GM18519 (cell line): ENCODE results near the gene ROBO2.

ENCODE experiments used
- ATAC-seq: cut with Tn5 transposase; IDR thresholded peaks from one replicate; pipeline ENCODE4 v1.9.1; 2021; ENCODE audit warnings: mild to moderate bottlenecking, moderate library complexity; ENCODE audit not compliant: unreplicated experiment, low FRiP score

ROBO2 gene

DNA sequence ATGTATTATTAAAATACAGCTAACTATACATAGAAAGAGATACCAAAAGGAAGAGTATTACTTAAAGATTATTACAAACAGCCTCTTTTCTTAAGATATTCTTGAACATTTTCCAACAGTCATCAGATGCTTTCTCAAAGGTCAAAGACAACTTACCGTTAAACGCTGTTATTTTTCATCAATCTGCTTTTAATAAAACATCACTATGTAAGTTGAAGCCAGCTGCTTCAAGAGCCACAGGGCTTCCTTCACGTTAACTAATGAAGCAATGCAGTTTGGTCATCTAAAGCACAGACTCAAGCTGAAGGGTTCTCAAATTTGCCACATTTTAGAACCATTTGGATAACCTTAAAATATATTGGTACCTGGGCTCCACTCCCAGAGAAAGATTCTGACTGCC, 578.8 kb downstream of the ROBO2 start:
- no peak for ATAC-seq

- no peak for ATAC-seq
These were observed 580.1 kb downstream of the ROBO2 start for GRCh38 chr3:77620009-77620408.

- ATAC-seq: no peak
These were observed 583.6 kb downstream of the ROBO2 start for GRCh38 chr3:77623500-77623899.

DNA sequence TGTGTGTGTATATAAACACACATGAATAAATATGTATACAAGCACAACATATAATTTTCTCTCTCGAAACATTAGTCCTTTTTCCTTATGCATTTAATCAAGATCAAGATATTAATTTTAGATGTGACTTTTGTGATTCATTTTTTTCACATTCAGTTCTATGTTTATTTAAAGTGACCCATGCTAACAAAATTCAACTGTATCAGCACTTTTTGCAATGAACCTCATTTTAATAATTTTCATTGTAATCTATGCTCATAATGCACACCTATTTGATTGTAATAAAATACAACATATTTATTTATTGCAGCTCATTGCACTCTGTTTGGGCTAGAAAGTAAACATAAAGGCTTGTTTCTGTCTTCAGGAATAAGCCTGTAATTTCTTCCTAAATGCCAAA, 586.3 kb downstream of the ROBO2 start:
- no peak for ATAC-seq

DNA sequence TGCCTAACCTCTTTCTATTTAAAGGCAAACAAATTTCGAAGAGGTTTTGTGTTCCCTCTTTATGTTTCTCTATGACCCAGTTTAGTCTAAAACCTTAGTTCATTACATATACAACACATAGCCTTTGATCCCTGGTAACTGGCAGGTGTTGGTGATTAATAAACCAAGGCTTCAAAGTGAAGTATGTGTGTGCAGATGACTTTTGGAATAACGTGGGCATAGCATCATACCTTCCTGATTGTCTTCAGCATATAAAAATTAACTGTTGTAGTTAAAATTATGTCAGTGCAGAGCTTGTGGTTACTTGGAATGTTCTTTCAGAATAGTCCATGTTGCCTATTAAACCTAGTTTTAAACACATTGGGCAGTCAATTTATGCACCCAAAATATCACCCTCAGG, 608.3 kb downstream of the ROBO2 start:
- no peak for ATAC-seq

GRCh38 chr3:77648664-77649063, 608.8 kb downstream of the ROBO2 start:
- no peak for ATAC-seq

- no peak for ATAC-seq
These were observed 612.7 kb downstream of the ROBO2 start for GRCh38 chr3:77652624-77653023.

DNA sequence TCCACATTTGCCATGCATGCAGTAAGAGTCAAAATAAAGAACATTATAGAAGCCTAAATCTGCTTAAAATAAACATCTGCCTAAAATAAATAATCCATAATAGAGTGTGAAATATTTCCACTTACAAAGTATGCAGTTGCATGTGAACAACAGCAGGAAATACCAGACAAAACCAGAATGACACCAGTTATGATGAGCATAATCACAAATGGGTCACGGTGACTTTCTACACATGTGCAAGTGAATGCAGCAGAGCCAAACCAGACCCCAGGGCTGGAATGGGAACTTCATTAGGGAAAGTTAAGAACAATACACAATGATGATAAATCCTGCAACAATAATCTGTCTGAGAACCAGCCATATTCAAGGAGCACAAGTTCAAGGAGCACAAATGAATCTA, 615.5 kb downstream of the ROBO2 start:
- ATAC-seq: no peak

- ATAC-seq: no peak
These were observed 620.8 kb downstream of the ROBO2 start for GRCh38 chr3:77660718-77661117.

DNA sequence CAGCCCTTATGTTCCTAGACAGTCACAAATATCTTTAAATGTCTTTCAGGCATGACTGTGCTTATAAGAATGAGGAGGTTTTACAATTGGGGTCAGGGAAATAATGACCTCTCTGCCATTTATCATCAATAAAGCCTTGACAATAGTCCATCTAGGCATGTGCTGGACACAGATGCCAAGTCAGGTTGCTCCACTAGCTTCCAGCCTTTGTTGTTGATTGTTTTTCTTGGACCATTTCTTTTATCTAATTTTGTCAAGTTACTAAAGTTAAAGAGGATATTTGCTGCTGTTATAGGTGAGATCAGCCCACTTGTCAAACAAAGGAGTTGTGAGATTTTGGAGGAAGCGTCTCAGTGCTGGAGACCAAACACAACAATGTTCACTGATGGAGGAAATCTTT, 628.0 kb downstream of the ROBO2 start:
- no peak for ATAC-seq

- no peak for ATAC-seq
These were observed 628.5 kb downstream of the ROBO2 start for GRCh38 chr3:77668376-77668775.

DNA sequence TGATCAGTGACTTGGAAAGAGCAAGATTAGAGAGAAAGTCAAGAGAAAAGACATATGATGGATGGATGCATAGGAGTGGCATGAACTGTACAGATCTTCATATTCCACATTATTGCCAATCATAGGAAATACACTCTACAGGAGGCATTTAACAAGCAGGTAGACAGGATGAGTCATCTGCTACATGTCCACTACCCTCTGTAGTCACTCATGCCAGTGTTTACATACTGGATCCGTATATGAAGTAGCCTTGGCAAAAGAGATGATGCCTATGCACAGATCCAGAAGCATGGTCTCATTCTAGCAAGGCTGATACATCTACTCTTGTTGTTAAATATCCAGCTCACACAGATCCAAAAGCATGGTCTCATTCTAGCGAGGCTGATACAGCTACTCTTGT, 632.1 kb downstream of the ROBO2 start:
- no peak for ATAC-seq

GRCh38 chr3:77682162-77682561, 642.3 kb downstream of the ROBO2 start:
- no peak for ATAC-seq

DNA sequence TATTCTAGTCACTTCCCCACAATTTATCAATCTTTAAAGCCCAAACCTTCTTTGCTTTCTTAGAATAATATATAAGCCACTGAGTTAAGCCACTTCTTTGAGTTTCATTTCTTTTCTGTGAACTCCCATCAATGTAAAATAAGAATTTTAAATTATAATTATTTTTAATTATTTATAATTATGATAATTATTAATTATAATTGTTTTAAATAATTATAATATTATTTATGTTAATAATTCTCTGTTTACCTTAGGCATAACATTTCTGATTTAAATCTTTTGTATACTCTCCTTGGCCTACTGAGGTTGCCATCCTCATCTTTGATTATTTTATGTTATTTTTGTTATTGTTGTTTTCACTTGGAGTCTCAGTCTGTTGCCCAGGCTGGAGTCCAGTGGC, 644.2 kb downstream of the ROBO2 start:
- ATAC-seq: no peak

- no peak for ATAC-seq
These were observed 645.8 kb downstream of the ROBO2 start for GRCh38 chr3:77685713-77686112.

DNA sequence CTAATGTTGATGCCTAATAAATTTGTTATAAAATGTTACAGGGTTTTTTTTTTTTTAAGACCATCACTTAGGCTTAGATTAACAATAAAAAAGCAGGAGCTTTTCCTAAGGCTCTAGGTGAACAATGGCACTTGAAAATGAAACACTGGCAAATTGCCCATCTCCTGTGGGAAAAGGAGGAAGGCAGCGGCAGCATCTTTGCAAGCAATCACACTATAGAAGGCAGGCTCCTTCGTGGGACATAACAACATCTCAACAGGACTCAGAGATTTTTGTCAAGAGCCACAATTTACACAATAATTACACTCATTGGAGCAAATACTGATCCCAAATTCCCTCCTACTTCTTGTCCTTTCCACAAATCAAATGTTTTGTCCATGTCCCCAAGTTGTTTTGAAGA, 646.7 kb downstream of the ROBO2 start:
- ATAC-seq: no peak

GRCh38 chr3:77687545-77687944, 647.6 kb downstream of the ROBO2 start:
- no peak for ATAC-seq

- no peak for ATAC-seq
These were observed 650.5 kb downstream of the ROBO2 start for GRCh38 chr3:77690284-77690845.

DNA sequence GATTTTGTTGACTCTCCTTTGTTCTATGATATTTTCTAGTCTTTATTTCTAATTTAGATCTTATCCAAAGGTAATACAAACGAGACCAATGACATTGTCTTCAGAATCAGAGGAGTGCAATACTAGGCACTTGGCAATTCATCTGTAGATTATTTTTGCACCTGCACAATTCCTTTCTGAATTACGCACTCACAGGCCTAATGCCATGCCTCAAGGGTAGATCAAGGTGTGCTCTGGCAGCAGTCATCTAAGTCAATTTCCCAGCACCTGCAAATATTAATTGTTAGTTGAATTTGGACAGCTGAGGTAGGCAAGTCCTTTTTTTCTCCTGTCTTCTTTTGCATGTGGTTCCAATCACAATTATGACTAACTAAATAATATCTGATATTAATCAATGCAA, 653.2 kb downstream of the ROBO2 start:
- no peak for ATAC-seq

- ATAC-seq: no peak
These were observed 659.3 kb downstream of the ROBO2 start for GRCh38 chr3:77699125-77699691.
